HG02970 (cell line): ENCODE results near the gene MOSMO.
"Not testable (repeated sequence)": the region's sequence is repeated elsewhere in the genome, so short reads cannot be mapped to it uniquely, and the experiment has no call there.

Experiments
- ATAC-seq: cut with Tn5 transposase; IDR thresholded peaks from one replicate; pipeline ENCODE4 v1.9.1; 2021; ENCODE audit warnings: mild to moderate bottlenecking, moderate library complexity, moderate number of reproducible peaks; ENCODE audit not compliant: unreplicated experiment, low FRiP score

Gene MOSMO

DNA sequence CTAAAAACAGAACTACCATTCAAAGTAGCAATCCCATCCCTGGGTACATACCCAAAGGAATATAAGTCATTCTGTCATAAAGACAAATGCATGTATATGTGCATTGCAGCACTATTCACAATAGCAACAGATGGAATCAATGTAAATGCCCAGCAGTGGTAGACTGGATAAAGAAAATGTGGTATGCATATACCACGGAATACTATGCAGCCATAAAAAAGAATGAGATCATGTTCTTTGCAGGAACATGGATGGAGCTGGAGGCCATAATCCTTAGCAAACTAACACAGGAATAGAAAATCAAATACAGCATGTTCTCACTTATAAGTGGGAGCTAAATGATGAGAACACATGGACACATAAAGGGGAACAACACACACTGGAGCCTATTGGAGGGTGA is 120.6 kb downstream of the MOSMO start:
- ATAC-seq = not testable (repeated sequence)

GRCh38 chr16:22130528-22130927 is 122.6 kb downstream of the MOSMO start:
- ATAC-seq = no peak

GRCh38 chr16:22132801-22133200 is 124.9 kb downstream of the MOSMO start:
- ATAC-seq = no peak
